ENCODE measurements around the gene RAB12.
A peak's percentile ranks its signal among the peaks of the same experiment; 100 is the strongest.
"Not testable (repeated sequence)": the region's sequence is repeated elsewhere in the genome, so short reads cannot be mapped to it uniquely, and the experiment has no call there.

The RAB12 gene

GRCh38 chr18:8571399-8571798, 37.8 kb upstream of the RAB12 start:
- no peaks in the 10 kb centered on the region for H3K27me3 Mint-ChIP-seq (ENCODE audit: low read depth, poor library complexity)
- no peaks in the 10 kb centered on the region for H3K36me3 Mint-ChIP-seq (ENCODE audit: low read depth)
- TF ChIP-seq CTCF (IDR thresholded peaks at IDR 0.05) = no peak
- H3K27ac Mint-ChIP-seq = no peak overlapping the region
- peaks cover 10% of the 10 kb centered on the region for H3K9me3 Mint-ChIP-seq
- no peaks in the 10 kb centered on the region for H3K4me1 Mint-ChIP-seq
- DNase-seq = no peak
- no peak overlapping the region for H3K4me3 Mint-ChIP-seq

- not testable (repeated sequence) for H3K36me3 Mint-ChIP-seq (ENCODE audit: low read depth); H3K27me3 Mint-ChIP-seq (ENCODE audit: low read depth, poor library complexity); H3K4me1 Mint-ChIP-seq; DNase-seq; H3K27ac Mint-ChIP-seq; H3K4me3 Mint-ChIP-seq
- H3K9me3 Mint-ChIP-seq = peaks cover 24% of the 10 kb centered on the region
Observed at GRCh38 chr18:8573766-8574165, 35.5 kb upstream of the RAB12 start.

- peaks cover 9% of the 10 kb centered on the region for H3K27me3 Mint-ChIP-seq (ENCODE audit: low read depth, poor library complexity)
- DNase-seq = no peak
- peaks cover under 1% of the 10 kb centered on the region for H3K36me3 Mint-ChIP-seq (ENCODE audit: low read depth)
- peaks cover 12% of the 10 kb centered on the region for H3K9me3 Mint-ChIP-seq
- no peak overlapping the region for H3K4me3 Mint-ChIP-seq
- H3K4me1 Mint-ChIP-seq = peaks cover 8% of the 10 kb centered on the region
- H3K27ac Mint-ChIP-seq = no peak overlapping the region
- no peak for TF ChIP-seq CTCF (IDR thresholded peaks at IDR 0.05)
Observed at GRCh38 chr18:8584798-8585197, 24.4 kb upstream of the RAB12 start.

GRCh38 chr18:8586941-8587340, 22.3 kb upstream of the RAB12 start:
- no peaks in the 10 kb centered on the region for H3K36me3 Mint-ChIP-seq (ENCODE audit: low read depth)
- no peak for TF ChIP-seq CTCF (IDR thresholded peaks at IDR 0.05)
- no peak overlapping the region for H3K4me3 Mint-ChIP-seq
- H3K27ac Mint-ChIP-seq = no peak overlapping the region
- no peak for DNase-seq
- H3K27me3 Mint-ChIP-seq (ENCODE audit: low read depth, poor library complexity) = peaks cover 9% of the 10 kb centered on the region
- H3K9me3 Mint-ChIP-seq = peaks cover 13% of the 10 kb centered on the region
- H3K4me1 Mint-ChIP-seq = peaks cover 8% of the 10 kb centered on the region

GRCh38 chr18:8595445-8595844, 13.8 kb upstream of the RAB12 start:
- Mint-ChIP-seq H3K27ac (no peak overlapping the region), H3K4me1 (no peaks in the 10 kb centered on the region), H3K36me3 (ENCODE audit: low read depth) (no peaks in the 10 kb centered on the region), H3K4me3 (no peak overlapping the region), H3K27me3 (ENCODE audit: low read depth, poor library complexity) (peaks cover 3% of the 10 kb centered on the region), H3K9me3 (peaks cover 8% of the 10 kb centered on the region)
- no peak for DNase-seq
- TF ChIP-seq CTCF (IDR thresholded peaks at IDR 0.05) = no peak

GRCh38 chr18:8601277-8602032, 7.8 kb upstream of the RAB12 start:
- Mint-ChIP-seq H3K27ac (peak overlapping the region; percentile 2), H3K36me3 (ENCODE audit: low read depth) (no peaks in the 10 kb centered on the region), H3K4me1 (peaks cover 24% of the 10 kb centered on the region), H3K27me3 (ENCODE audit: low read depth, poor library complexity) (peaks cover 16% of the 10 kb centered on the region), H3K9me3 (no peaks in the 10 kb centered on the region), H3K4me3 (no peak overlapping the region)
- no peak for DNase-seq
- no peak for TF ChIP-seq CTCF (IDR thresholded peaks at IDR 0.05)

All from nephron progenitor cell (in vitro differentiated cells).